Heart left ventricle (tissue), 16 donors: Measurements from ENCODE around the gene SNX22. TPM values are rescaled to one million over a fixed set of nuclear protein-coding genes. Genes with fewer than 3 reads are reported as not detected.

Source experiments
- ATAC-seq, 4 donors: fragments of 200-7000 bp; cut with Tn5 transposase; one replicate each; pipeline ENCODE4 v1.9.1; 2020 to 2022; ENCODE audit warnings: moderate library complexity in 4 of 4, mild to moderate bottlenecking in 3 of 4, moderate number of reproducible peaks in 1 of 4
- DNase-seq, 5 donors: peaks; one replicate each; pipeline ENCODE4 v3.0.0-alpha.2; 2020
- H3K27ac ChIP-seq, 12 donors: fragments of 200-600 bp; sonication (generic) in 4 of 12; one replicate each; pipeline versions ENCODE4 v1.5.0 to v1.8.0; 2016 to 2022; ENCODE audit warnings: mild to moderate bottlenecking in 2 of 12
- H3K27me3 ChIP-seq, 9 donors: fragments of 200-600 bp; sonication (generic) in 2 of 9; one replicate each; pipeline versions ENCODE4 v1.5.1 to v1.8.0; 2016 to 2022; ENCODE audit warnings: mild to moderate bottlenecking in 3 of 9
- H3K36me3 ChIP-seq, 9 donors: fragments of 200-600 bp; sonication (generic) in 2 of 9; one replicate each; pipeline versions ENCODE4 v1.5.0 to v1.8.0; 2018 to 2022; ENCODE audit warnings: mild to moderate bottlenecking in 2 of 9
- H3K4me1 ChIP-seq, 12 donors: fragments of 200-600 bp; sonication (generic) in 4 of 12; one replicate each; pipeline versions ENCODE4 v1.5.0 to v1.8.0; 2016 to 2022; ENCODE audit warnings: mild to moderate bottlenecking in 3 of 12
- H3K4me3 ChIP-seq, 12 donors: fragments of 200-600 bp; sonication (generic) in 4 of 12; one replicate each; pipeline versions ENCODE4 v1.5.0 to v1.8.0; 2017 to 2022; ENCODE audit warnings: mild to moderate bottlenecking in 9 of 12, moderate library complexity in 4 of 12
- H3K9me3 ChIP-seq, 12 donors: fragments of 200-600 bp; sonication (generic) in 4 of 12; one replicate each; pipeline versions ENCODE4 v1.5.0 to v1.8.0; 2016 to 2022; ENCODE audit warnings: mild to moderate bottlenecking in 1 of 12
- POLR2A ChIP-seq, 2 donors: fragments of 450-650 bp; IDR thresholded peaks; one replicate each; pipeline ENCODE4 v1.6.1; 2017; ENCODE audit warnings: antibody characterized with exemption in 2 of 2, mild to moderate bottlenecking in 2 of 2, moderate library complexity in 2 of 2
- WGBS, 4 donors: extraction: QIAGEN DNeasy Blood & Tissue Kit in 2 of 4; methylation state at CpG; one replicate each; pipeline versions ENCODE4 v1.1.5 to v1.1.7; 2013 to 2018; 5-methylcytosine and 5-hydroxymethylcytosine counted together
- intact Hi-C, 10 donors: fragments of 100-400 bp; cut with DNase I; formaldehyde crosslinking; loops; one replicate each; pipeline versions ENCODE4 v1.11.1 to v1.14.2; 2022
- polyA plus RNA-seq, 2 donors: library from polyadenylated mRNA; stranded (reverse); fragments of 200-250 nt; gene quantifications; one replicate each; pipeline ENCODE4 v1.2.3, GENCODE V29; 2013
- total RNA-seq, 9 donors: library from RNA; depleted of rRNA in 2 of 9; stranded (reverse); fragments of >200 nt in 2 of 9; fragmentation: NEBNext Ultra II Directional in 3 of 9; extraction: Animal tissue kit (Norgen Biotek cat#: 25700) in 3 of 9; gene quantifications; one replicate each; pipeline versions ENCODE4 v1.1.0 to v1.2.4, GENCODE V29; 2016 to 2023
- TF ChIP-seq, protein P1 (sequence below), 12 donors: fragments of 200-600 bp; sonication (generic) in 4 of 12; IDR thresholded peaks; one replicate each; pipeline versions ENCODE4 v1.5.0 to v1.8.0; 2018 to 2022; ENCODE audit warnings: antibody characterized with exemption in 12 of 12, mild to moderate bottlenecking in 5 of 12
- donor health status: ischemic (EF 13 %, LVEDD 7.1; RV severe dilation, severe dysfunction).
- donor health status: healthy with polysubstance abuse.
- donor health status: DM: no; HTN: yes; CAD: no.
- donor health status: DM: no; HTN: no; CAD: no.
- donor health status: ischemic (EF 25% LVEDD 6.9; RV normal size, moderate dysfunction).
- donor health status: ischemic (EF 25% LVEDD 5.7; RV mildly dilated, moderate dysfunction).
- donor health status: healthy.
- donor health status: DM: yes; HTN: yes; CAD: no.
- donor health status: ischemic (EF 35%, LVEDD 5.7; RV mildly dilated, moderate dysfunction).
- donor health status: nonischemic (EF 11% LVEDD 7.7; RV severe dilation, severe dysfunction).
- donor health status: DM: yes; HTN: yes; CAD: no.
- donor health status: PGD.
- donor health status: ischemic (EF 29% LVEDD 5.4; RV normal size, mild dysfunction).
- donor health status: nonischemic (EF 23%, LVEDD 6.1; RV moderate dilation, normal function).

Gene SNX22
- total and polyA plus RNA-seq, 11 donors = 0.71 to 6.7 (median 1.9) TPM

DNA sequence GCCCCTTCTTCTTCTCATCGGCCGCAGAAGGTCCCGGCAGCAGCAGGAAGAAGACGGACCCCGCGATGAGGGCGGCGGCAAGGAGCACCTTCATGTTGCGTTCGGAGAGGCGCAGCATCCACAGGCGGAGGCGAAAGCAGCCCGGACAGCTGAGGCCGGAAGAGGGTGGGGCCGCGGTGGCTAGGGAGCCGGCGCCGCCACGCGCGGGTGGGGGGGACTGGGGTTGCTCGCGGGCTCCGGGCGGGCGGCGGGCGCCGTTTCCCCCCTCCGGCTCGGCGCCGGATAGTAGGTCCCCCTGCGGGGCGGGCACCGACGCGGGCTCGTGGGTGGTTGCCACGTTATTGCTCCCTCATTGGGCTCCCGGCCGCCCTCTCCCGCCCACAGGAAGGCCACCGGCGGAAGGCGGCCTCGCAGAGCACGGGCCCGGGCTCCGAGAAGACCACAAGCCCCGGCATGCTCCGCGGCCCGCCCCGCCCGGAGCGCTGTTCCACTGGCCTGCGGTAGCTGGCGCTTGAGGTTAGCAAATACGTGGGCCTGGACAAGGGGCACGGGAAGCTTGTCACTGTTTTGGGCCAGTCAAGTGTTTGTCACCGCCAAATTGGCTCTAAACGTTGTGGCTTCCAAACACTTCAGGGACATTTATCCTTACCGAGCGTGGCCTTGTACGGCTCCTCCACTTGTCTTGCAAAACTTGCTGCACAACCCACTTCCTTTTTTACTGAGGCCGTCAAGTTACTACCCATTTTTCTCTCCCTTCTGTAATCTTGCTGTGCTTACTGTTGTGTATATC is 11.5 kb downstream of the SNX22 start, which contains the start of gene PPIB:
TSS of gene PPIB (minus strand) at position 154 of the 790 bp plus-strand sequence. CDS start at position 118, 36 bp downstream.
- ATAC-seq (peak; percentile 94 to 97 (median 96)), DNase-seq (peak; percentile 97 to 100 (median 99))
- Histone ChIP-seq H3K36me3 (peaks cover 0 to 39% (median 36%) of the 10 kb centered on the region in 9 donors), H3K4me3 (peak within 1 kb of the TSS; percentile 67 to 95 (median 84)), H3K27me3 (no peaks in the 10 kb centered on the region), H3K9me3 (no peaks in the 10 kb centered on the region), H3K27ac (peak within 1 kb of the TSS; percentile 72 to 95 (median 90)), H3K4me1 (peaks cover 11 to 58% (median 44%) of the 10 kb centered on the region in 12 donors)
- 1% methylated on average over 11 to 69 of the region's 69 CpGs for WGBS, 4 donors
- TF ChIP-seq POLR2A (IDR thresholded peaks at IDR 0.05) = peak; percentile 41 to 72
- TF ChIP-seq, protein P1, sequence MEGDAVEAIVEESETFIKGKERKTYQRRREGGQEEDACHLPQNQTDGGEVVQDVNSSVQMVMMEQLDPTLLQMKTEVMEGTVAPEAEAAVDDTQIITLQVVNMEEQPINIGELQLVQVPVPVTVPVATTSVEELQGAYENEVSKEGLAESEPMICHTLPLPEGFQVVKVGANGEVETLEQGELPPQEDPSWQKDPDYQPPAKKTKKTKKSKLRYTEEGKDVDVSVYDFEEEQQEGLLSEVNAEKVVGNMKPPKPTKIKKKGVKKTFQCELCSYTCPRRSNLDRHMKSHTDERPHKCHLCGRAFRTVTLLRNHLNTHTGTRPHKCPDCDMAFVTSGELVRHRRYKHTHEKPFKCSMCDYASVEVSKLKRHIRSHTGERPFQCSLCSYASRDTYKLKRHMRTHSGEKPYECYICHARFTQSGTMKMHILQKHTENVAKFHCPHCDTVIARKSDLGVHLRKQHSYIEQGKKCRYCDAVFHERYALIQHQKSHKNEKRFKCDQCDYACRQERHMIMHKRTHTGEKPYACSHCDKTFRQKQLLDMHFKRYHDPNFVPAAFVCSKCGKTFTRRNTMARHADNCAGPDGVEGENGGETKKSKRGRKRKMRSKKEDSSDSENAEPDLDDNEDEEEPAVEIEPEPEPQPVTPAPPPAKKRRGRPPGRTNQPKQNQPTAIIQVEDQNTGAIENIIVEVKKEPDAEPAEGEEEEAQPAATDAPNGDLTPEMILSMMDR (IDR thresholded peaks at IDR 0.05) = peak in 11 of 12 donors; percentile 20 to 76 (median 43)
- intact Hi-C loops = loop anchor here in 4 of 10 donors (2.0 to 5.0 kb wide), 2 partner anchors 68 to 194 kb away; partner anchors contain the start of genes CSNK1G1 (in 4 of the 4) and SNX1 (in 1 of the 4)

DNA sequence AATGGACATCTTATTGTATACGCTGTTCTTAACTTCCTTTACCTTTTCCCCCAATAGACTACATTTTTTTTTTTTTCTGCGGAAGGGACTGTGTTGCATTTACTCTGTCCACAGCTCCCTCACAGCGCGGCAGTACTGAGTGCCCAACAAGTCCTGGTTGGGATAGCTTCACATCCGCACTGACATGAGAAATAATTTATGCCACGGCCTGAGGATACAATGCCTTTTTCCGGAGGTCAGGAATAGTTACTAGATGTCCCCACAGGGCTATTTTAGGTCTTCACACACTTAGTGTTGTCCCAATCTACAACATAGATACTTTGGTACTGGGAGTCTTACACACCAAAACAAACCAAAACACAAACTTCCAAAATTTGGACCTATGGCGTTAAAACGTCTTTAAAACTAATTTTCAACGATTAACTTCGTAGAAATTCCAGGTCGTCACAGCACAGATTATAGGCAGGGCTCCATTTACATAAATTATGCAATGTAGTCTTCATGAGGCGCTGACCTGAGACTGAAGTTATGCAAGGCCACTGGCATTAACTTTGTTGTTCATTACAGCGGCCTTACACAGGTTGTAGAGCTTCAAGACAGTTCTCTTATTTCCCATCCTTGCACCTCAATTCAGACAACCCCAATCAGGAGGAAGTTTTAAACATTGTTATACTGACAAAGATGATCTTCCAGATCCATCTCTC is 12.3 kb downstream of the SNX22 start:
- peaks cover 0 to 32% (median 29%) of the 10 kb centered on the region in 9 donors for H3K36me3 ChIP-seq
- 40 to 45% (median 43%) methylated on average over 14 of the region's 14 CpGs for WGBS, 4 donors
- TF ChIP-seq POLR2A (IDR thresholded peaks at IDR 0.05) = no peak
- TF ChIP-seq, protein P1 (IDR thresholded peaks at IDR 0.05) = no peak
- peak in 1 of 5 donors; percentile 52 for DNase-seq
- peak overlapping the region in 11 of 12 donors; percentile 29 to 95 (median 82) for H3K4me3 ChIP-seq
- H3K27me3 ChIP-seq = no peaks in the 10 kb centered on the region
- peaks cover 11 to 51% (median 38%) of the 10 kb centered on the region in 12 donors for H3K4me1 ChIP-seq
- H3K9me3 ChIP-seq = no peaks in the 10 kb centered on the region
- intact Hi-C loops = loop anchor here in 4 of 10 donors (2.0 to 5.0 kb wide), 2 partner anchors 69 to 193 kb away; partner anchors contain the start of genes CSNK1G1 (in 4 of the 4) and SNX1 (in 1 of the 4)
- H3K27ac ChIP-seq = peak overlapping the region; percentile 72 to 95 (median 90)
- ATAC-seq = peak; percentile 0 to 36 (median 18)

DNA sequence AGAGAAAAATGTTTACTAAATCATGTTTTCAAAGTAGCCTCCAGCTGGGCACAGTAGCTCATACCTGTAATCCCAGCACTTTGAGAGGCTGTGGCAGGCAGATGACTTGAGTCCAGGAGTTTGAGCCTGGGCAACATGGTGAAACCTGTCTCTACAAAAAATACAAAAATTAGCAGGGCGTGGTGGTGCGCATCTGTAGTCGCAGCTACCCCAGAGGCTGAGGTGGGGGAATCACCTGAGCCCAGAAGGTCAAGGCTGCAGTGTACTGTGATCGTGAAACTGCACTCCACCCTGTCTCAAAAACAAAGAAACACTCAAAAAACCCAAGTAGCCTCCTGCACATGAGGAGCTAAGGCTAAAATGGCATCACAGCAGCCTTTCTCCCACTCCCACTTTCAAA is 12.9 kb downstream of the SNX22 start:
- intact Hi-C loops = loop anchor here in 4 of 10 donors (5.0 kb wide), 1 partner anchor 193 kb away; the partner anchor contains the start of gene CSNK1G1 (in 4 of the 4)
- peak overlapping the region in 3 of 12 donors; percentile 91 to 95 (median 92) for H3K27ac ChIP-seq
- TF ChIP-seq, protein P1 (IDR thresholded peaks at IDR 0.05) = no peak
- TF ChIP-seq POLR2A (IDR thresholded peaks at IDR 0.05) = no peak
- WGBS, 4 donors = 95 to 97% (median 96%) methylated on average over 4 of the region's 4 CpGs
- H3K4me1 ChIP-seq = peaks cover 11 to 44% (median 32%) of the 10 kb centered on the region in 12 donors
- DNase-seq (no peak), ATAC-seq (no peak)
- H3K4me3 ChIP-seq = no peak overlapping the region
- H3K27me3 ChIP-seq = no peaks in the 10 kb centered on the region
- H3K36me3 ChIP-seq = peaks cover 0 to 25% (median 23%) of the 10 kb centered on the region in 9 donors
- no peaks in the 10 kb centered on the region for H3K9me3 ChIP-seq
